HepG2 (cell line): Measurements from ENCODE around the gene RAB3D.

Experiments used
- CEBPB ChIP-seq: IDR thresholded peaks from 2 replicates; pipeline ENCODE4 v1.6.1; 2011; ENCODE audit warnings: low read depth, low read length, improper control_type of control experiment, borderline replicate concordance
- FOXA1 ChIP-seq, 2 experiments: fragments of 450-650 bp in 1 of 2; sonication (generic) in 1 of 2; formaldehyde crosslinking in 1 of 2; IDR thresholded peaks; 2 replicates each; pipeline versions ENCODE4 v1.4.0 to v1.6.1; 2016 to 2020; ENCODE audit warnings: missing genetic modification reagents in 1 of 2
- KAT2B ChIP-seq: fragments of 150-350 bp; IDR thresholded peaks from 2 replicates; pipeline ENCODE4 v1.6.1; 2014; ENCODE audit warnings: low read depth, low read length, borderline replicate concordance
- RBFOX2 ChIP-seq: fragments of 200-400 bp; formaldehyde crosslinking; IDR thresholded peaks from 2 replicates; pipeline ENCODE4 v1.6.1; 2017; ENCODE audit warnings: low read depth, mild to moderate bottlenecking, low read length
- RFX5 ChIP-seq: IDR thresholded peaks from 2 replicates; pipeline ENCODE4 v1.6.1; 2011; ENCODE audit warnings: low read depth, low read length, improper control_type of control experiment
- SMC3 ChIP-seq: IDR thresholded peaks from 2 replicates; pipeline ENCODE4 v1.6.1; 2011; ENCODE audit warnings: low read length, improper control_type of control experiment
- TF ChIP-seq, protein P1 (sequence below), 2 experiments: sonication (generic) in 1 of 2; formaldehyde crosslinking in 1 of 2; IDR thresholded peaks; 2 replicates each; pipeline versions ENCODE4 v1.5.1 to v1.6.1; 2011 to 2020; ENCODE audit warnings: borderline replicate concordance in 1 of 2, low read depth in 1 of 2, low read length in 1 of 2, mild to moderate bottlenecking in 1 of 2, missing genetic modification reagents in 1 of 2, moderate library complexity in 1 of 2

DNA sequence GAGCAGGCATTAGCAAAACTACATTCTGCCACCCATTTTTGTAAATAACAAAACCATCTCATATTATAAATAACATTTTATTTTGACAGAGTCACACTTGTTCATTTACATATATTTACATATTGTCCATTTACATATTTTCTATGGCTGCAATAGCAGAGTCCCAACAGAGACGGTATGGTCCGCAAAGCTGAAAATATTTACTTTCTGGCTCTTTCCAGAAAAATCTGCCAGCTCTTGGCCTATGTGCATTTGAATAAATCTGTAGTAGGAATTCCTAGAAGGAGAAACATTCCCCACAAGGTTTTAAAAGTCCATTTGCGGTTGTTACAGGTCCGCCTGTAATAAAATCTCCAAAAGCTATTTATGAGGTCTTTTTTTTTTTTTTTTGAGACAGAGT, 49.2 kb downstream of the RAB3D start:
- TF ChIP-seq SMC3, result no peak
- TF ChIP-seq RFX5, result no peak
- no peak for TF ChIP-seq CEBPB
- TF ChIP-seq, protein P1, sequence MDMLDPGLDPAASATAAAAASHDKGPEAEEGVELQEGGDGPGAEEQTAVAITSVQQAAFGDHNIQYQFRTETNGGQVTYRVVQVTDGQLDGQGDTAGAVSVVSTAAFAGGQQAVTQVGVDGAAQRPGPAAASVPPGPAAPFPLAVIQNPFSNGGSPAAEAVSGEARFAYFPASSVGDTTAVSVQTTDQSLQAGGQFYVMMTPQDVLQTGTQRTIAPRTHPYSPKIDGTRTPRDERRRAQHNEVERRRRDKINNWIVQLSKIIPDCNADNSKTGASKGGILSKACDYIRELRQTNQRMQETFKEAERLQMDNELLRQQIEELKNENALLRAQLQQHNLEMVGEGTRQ (IDR thresholded peaks at IDR 0.05; ENCODE audit: low read depth, low read length), result no peak
- TF ChIP-seq, protein P1 (CRISPR knock-in tag; IDR thresholded peaks at IDR 0.05; ENCODE audit: borderline replicate concordance), result no peak
- no peak for TF ChIP-seq KAT2B
- TF ChIP-seq RBFOX2, result no peak
- TF ChIP-seq FOXA1 (IDR thresholded peaks at IDR 0.05), result no peak
- no peak for TF ChIP-seq FOXA1 (CRISPR knock-in tag; IDR thresholded peaks at IDR 0.05)
